Ovary (tissue), 3 donors: ENCODE data around the gene TP63.

Experiments used
- CTCF ChIP-seq, 3 donors: fragments of 450-650 bp in 2 of 3; fragments of 200-600 bp in 1 of 3; IDR thresholded peaks; one replicate each; pipeline versions ENCODE4 v1.5.1 to v1.8.0; 2016 to 2022; ENCODE audit warnings: antibody characterized with exemption in 3 of 3, mild to moderate bottlenecking in 1 of 3
- EP300 ChIP-seq: sonication (generic); formaldehyde crosslinking; IDR thresholded peaks from one replicate; pipeline ENCODE4 v1.6.1; 2017; ENCODE audit warnings: antibody characterized with exemption
- POLR2A ChIP-seq: fragments of 450-650 bp; IDR thresholded peaks from one replicate; pipeline ENCODE4 v1.6.1; 2017; ENCODE audit warnings: antibody characterized with exemption, mild to moderate bottlenecking, moderate library complexity
- donor health status: DM: no; HTN: no; CAD: no.

- no peak for TF ChIP-seq CTCF (IDR thresholded peaks at IDR 0.05)
- no peak for TF ChIP-seq POLR2A
- no peak for TF ChIP-seq EP300
These were observed 297.0 kb downstream of the TP63 start for GRCh38 chr3:189927975-189928895.
